Right ventricle myocardium inferior (tissue), 1 donor: ENCODE results near the gene CFAP100. TPM values are rescaled to one million over a fixed set of nuclear protein-coding genes. Genes with fewer than 3 reads are reported as not detected.

ENCODE experiments used
- ATAC-seq: fragments of 200-7000 bp; cut with Tn5 transposase; one replicate; pipeline ENCODE4 v1.9.1; 2020; ENCODE audit warnings: mild to moderate bottlenecking, moderate library complexity
- DNase-seq: peaks from one replicate; pipeline ENCODE4 v3.0.0; 2021; ENCODE audit errors: missing footprints
- intact Hi-C: fragments of 100-400 bp; cut with DNase I; formaldehyde crosslinking; loops from one replicate; pipeline ENCODE4 v1.11.0; 2022
- total RNA-seq: library from RNA; stranded (reverse); fragmentation: NEBNext Ultra II Directional; extraction: Animal tissue kit (Norgen Biotek cat#: 25700); gene quantifications from one replicate; pipeline ENCODE4 v1.2.1, GENCODE V29; 2021
- donor health status: DM: no; HTN: yes; CAD: no; lungs with severe emphysema.

The CFAP100 gene
- total RNA-seq, 1 donor from 2014 or later: not detected

DNA sequence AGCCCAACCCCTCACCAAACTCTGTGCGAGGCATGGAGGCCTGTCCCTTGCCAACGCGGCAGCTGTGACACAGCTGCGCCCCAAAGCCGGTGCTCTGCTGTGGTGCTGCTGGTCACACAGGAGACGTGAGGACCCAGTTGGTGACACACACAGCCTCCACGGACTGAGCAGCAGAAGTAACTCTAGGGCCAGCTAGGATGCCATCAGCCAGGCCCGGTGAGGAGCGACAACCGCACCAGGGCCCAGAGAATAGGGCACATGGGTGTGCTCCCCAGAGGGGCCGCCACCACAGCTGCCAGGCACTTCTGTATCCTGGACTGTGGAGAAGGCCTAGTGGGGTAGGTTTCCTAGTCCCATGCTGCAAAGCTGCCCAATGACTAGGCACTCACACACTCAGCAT is 70.3 kb downstream of the CFAP100 start:
- intact Hi-C loops: no loop called here
- ATAC-seq (no peak), DNase-seq (no peak)

DNA sequence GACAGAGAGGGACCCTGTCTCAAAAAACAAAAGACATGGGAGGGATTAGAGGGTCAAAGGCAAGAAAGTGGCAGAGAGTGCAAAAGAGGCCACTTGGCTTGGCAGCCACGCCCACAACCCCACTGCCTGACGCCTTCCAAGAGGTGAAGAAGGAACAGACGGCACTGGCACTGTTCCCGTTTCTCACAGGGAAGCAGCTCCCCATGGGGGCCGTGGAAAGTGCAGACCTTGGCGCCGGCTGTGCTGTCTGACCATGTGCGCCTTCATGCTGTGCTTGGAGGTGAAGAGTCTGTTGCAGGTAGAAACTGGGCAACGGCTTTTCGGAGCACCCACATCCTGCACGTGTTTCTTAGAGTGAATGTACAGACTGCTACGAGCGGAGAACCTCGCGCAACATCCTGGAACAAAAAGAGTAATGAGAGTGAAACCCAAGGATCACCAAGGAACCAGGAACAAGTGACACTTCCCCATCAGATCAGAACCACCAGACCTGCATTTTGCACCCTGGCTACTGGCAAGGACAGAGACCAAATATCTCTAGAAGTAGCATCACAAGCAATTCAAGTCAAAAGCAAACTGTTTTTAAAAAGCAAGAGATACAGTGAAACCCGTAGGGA is 71.3 kb downstream of the CFAP100 start:
- peak; percentile 84 for DNase-seq
- intact Hi-C loops: no loop called here
- ATAC-seq: no peak

DNA sequence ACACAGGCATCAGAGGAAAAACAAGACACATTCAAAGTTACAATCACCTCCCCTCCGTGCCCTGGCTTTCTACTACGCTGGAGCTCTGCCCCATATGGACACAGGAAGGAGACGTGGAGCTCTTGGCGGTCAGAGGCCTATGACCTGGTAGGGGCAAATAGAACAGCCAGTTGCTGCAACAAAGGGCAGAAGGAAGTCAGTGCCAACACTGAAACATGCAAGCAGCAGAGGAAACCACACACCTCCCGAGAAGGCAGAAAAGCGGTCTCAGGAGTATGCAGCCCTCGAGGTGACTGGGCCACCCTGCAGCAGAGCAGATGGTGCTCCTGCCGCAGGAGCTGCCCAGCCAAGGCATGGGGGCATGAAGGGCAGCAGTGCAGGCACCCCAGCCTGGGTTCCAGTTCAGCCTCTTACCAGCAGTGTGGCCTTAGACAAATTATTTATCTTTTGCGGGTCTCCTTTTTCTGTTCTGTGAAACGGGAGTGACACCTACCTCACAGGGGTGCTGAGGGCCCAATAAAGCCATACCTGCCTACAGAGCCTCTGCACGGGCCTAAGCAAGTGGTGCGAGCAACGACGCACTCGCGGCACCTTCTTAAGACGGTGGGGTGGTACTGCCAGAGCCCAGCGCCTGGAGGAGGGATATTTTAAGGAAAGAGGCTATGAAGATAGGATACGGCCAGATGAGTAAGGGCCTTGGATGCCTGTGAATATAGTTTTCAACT is 72.3 kb downstream of the CFAP100 start:
- intact Hi-C loops: no loop called here
- ATAC-seq: no peak
- DNase-seq: peak; percentile 50

DNA sequence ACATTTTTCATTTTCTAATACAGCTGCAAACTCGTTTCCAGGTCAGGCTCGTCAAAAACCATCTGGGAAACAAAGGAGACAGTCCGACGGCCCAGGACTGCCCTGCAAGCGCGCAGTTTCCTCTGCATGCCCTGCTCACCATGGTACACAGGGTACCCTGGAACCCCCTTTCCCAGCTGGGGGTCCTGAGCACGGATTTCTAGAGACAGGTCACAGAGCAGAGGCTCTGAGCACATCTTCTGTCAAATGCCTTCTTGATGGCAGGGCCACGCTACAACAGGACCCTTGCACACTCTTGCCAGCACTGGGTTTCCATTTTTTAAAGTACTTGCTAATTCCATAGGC is 72.9 kb downstream of the CFAP100 start:
- DNase-seq (no peak), ATAC-seq (no peak)
- intact Hi-C loops: no loop called here

DNA sequence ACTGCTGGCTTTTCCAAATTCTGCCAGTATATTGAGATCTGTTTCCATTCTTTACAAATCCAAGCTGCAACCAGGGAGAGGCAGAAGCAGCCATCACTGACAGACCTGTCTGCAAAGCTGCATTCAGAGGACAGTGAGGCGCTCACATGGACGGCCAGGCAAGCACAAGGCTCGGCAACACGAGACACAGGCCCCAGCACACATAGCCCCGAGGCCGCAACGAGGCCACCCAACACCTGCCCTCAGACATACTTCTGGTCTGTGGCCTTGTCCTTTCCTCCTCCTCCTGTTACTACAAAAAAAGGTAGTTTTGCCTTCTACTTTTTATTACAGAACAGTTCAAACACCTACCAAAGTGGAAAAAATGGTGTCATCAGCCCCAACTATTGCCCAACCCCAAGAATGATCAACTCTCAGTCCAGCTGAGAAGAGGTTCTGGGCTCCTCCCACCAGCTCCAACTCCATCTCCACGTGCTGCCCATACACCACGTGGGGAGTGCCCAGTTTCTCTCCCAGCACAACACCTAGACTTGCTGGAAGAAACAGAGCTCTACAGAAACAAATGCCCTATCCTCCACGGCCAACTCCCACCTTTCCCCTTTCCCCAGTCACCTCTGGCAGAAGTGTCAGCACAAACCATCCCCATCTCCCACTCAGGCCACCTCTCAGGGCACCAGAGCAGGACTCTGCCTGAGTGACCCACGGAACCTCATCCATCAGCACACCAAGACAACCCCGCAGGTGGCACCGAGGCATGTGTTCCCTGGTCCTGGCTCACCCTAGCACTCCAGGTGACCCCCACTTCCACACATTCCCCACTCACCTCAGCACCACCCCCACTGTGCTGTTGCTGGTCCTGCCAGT is 73.6 kb downstream of the CFAP100 start:
- no peak for ATAC-seq
- DNase-seq: peak; percentile 48
- intact Hi-C loops: no loop called here

DNA sequence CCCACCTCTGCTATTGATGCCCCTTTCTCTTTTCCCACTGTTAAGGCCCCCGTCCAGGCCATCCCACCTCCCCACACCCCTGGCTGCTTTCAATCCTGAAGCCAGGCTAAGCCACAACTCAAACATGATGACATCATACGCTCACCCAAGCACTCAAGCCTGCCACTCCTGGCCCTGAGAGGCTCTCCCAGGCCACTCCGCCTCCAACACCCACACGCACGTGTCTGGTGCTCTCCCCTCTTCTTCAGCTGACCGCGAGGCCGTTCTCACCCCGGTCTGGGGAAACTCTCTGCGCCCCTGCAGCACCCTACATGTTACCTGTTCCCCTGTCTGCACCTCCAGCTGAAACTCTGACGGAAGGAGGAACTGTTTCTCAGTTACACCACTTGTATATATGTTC is 74.8 kb downstream of the CFAP100 start:
- ATAC-seq (no peak), DNase-seq (peak; percentile 44)
- intact Hi-C loops: no loop called here

DNA sequence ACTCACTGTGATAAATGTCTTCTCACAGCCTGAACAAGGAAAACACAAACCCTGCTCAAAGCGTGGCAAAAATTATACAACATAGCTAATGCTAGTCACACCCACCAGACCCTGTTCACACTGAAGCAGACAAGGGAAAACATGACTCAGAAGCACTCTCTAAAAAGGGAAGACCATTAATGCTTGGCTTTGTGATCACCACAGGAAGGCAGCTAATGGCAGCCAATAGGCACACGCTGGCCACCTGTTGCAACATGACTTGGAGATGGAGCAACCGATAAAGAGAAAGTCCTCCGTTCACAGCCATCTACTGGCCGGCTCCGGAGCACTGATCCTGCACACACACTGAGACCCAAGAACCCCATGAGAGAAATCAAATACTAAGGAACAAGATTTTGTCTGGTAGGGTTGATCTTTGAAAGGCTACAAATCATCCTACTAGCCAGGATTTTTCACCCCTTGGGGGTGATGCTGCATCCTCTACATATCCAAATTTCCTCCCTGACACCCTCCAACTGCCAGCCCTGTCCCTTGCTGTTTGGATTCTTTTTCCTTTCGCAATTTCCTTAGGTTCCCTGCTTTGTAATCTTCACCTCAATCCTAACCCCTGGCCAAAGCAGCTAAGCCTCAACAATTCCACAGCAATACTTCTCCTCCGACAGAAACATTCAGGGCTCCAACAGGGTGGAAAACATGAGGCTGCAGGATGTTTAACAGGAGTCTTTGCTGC is 77.7 kb downstream of the CFAP100 start:
- ATAC-seq (no peak), DNase-seq (peak; percentile 87)
- intact Hi-C loops: loop anchor here (5.0 kb wide), 1 partner anchor 205 kb away; no protein-coding TSS in a partner anchor

DNA sequence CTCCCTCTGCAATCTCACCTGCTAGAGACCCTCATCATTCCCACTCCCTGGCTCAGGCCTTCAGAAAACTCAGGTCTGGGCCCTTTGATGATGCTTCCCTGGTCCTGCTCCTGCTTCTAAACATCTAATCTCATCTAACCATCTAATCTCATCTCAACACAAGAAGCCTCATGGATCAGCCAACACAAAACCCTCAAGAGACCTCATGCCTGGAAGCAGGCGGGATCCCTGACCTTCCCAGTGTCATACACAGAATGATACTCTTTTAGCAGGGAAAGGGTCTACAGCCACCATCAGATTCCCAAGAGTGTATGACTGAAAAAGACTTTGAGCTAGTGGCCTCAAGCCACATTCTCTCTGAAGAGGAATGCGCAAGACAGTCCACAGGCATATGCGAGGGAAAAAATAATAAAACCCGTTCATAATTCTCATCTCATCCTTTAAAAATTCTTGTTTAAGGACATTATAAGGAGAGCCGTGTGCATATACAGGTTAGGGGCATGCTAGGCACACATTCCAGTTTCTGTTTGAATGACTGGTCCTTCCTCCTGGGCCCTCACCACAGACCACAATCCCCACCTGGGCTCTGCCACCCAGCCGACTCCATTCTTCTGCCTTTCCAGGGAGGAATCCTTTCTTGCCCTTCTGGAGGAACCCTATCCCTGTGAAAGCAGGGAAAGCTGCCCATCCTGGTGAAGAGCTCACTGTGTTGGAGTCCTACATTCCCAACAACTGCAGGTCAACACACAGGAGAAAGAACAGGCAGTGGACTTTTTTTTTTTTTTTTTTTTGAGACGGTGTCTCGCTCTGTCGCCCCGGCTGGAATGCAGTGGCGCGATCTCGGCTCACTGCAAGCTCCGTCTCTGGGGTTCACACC is 78.8 kb downstream of the CFAP100 start:
- DNase-seq: peak; percentile 33
- no peak for ATAC-seq
- intact Hi-C loops: loop anchor here (5.0 kb wide), 1 partner anchor 206 kb away; no protein-coding TSS in a partner anchor

DNA sequence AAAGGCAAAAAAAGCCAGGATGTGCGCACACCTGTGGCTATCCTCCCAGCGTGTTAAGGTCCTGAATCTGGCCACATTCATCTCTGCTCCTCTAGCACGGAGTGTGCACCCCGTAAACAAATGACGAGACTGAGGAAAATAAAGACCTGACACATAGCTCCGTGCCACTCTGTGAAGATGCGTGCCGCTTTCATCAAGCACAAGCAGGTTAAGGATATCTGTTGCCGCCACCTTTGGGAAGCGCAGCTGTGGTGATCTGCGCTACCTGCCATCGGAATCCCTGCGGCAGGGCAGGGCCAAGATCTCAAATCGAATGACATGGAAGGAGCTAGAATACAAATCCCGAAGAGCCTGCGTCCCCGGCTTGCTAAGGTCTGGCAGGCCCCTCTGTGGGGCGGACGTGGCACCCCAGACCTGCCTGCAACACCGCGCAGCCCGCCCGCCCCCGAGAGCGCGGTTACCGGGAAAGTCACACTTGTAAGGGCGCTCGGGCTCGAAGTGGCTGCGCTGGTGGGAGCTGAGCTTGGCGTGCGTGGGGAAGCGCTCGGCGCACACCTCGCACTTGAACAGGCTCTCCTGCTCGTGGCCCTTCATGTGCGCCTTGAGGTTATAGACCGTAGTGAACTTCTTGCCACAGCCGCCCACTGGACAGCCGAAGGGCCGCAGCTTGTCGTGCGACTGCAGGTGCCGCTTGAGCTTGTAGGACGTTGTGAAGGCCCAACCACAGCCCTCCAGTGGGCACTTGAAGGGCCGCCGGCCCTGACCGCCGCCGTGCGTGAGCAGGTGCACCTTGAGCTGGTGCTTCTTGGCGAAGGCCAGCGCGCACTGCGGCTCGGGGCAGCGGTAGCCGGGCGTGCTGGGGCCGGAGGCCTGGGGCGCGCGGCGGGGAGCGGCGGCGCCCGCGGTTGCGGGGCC is 80.0 kb downstream of the CFAP100 start:
- intact Hi-C loops: loop anchor here (5.0 kb wide), 1 partner anchor 207 kb away; no protein-coding TSS in a partner anchor
- peak; percentile 75 for DNase-seq

DNA sequence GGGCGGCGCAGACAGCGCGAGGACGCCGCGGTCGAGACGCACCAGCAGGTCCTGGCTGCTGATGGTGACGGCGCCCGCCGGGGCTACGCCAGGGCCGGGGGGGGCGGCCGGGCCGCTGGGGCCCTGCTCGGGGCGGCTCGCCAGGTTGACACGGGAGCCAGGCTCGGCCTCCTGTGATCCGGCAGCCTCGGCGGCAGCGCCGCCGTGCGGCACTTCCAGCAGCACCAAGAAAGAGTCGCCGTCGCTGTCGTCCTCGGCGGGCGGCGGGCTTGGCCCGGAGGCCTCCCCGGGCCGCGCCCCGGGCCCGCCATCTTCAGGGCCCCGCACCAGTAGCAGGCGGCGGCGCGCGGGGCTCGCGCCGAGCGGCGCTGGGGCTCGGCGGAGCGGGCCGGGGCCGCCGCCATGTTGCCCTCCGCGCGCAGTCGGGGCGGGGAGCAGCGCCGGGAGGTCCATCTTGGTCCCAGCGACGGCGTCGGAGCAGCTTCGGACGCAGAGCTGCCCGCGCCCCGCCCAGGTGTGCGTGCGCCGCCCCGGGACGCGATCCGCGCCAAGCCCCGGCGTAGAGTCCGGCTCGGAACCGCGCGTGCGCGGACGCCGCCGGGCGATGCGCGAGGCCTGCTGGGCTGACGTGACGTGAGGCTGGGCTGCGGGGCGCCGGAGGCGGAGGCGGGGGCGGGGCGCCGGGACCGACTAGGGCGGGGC is 80.9 kb downstream of the CFAP100 start, which contains the start of gene ZXDC:
ZXDC (minus strand) TSS at position 479 of the 702 bp plus-strand sequence; CDS start at position 453, 26 bp downstream.
- ATAC-seq: peak; percentile 95
- DNase-seq: peak; percentile 98
- intact Hi-C loops: no loop called here

More for the DNA sequence above, 80.0 kb downstream of the CFAP100 start:
- no peak for ATAC-seq

DNA sequence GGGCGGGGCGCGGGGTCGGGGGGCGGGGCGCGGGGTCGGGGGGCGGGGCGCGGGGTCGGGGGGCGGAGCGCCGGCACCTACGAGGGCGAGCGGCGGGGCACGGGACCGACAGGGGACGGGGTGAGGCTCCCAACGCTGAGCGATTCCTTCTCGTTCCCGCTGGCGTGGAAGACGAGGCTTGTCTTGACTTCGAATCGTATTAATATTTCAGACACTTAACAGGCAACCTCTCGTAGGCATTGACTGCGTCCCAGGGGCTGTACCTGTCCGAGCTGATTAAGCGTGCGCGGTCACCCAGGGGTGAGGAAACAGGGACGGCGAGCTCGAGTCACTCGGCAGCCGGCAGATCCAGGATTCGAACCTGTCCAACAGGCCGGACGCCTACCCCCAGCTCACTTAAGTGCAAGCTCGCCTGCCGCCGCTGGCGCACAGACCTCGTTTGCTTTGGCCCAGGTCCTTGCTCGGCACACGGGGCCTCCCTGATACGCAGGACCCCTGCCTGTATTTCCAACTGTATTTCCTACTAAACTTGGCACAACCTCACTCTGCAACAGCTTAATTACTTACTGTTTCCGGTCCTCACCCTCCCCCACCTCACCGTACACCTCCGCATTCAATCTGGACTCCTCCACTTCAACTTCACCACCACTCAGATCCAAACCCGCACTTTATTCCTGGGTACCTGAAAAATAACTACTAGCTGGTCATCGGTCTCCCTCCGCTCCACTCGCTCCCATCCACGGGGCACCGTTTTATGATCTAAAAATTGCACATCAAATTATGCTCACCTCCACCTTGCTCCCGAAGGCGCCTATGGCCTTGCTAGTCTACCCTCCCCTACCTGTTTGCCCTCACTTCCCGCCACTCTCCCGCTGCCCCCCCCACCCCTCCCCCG is 81.7 kb downstream of the CFAP100 start:
- DNase-seq: no peak
- peak; percentile 16 for ATAC-seq
- intact Hi-C loops: no loop called here

DNA sequence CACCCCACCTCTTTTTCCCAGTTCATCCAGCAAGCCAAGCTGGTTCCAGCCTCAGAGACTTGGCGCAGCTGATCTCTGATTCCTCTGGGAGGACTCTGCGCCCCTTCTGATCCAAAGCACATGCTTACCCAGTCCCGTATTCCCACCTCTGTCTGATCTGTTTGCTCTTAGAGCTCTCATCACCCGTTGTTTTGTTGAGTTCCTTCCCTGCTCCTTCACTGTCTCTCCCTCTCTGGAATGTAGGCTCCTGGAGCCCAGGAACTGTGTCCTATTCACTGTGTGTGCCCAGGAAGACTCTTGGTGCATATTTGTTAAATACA is 82.3 kb downstream of the CFAP100 start:
- ATAC-seq: no peak
- no peak for DNase-seq
- intact Hi-C loops: no loop called here

DNA sequence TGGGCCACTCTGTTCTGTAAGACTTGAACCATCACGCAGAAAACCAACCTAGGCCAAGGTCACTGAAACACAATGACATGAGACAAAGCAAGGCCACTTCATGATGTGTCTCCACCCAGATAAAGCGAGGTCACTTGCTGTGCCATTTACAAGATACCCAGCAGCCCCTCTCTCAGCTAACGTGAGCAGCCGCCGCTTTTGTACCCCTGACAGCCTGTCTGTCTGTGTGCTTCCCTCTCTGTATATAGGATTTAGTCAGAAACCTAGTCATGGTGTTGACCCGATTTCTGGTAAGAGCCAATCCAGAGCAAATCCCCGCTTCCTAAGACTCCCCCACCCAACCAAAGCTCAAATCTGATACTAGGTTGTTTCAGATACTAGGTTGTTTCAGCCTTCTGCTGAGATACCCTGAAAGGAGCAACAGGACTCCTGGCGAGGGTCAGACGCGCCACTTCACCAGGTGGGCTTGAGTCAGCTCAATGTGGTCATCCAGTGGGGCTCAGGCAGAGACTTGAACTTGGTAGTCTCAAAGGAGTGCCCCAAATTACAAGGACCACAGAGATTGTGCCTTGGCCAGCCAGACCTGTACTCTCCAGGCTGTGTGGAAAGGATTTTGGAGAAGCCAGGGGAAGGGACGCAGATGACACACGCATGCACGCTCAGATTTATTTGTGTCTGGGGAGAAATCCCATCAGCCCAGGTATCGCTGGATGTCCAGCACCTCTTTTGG is 84.0 kb downstream of the CFAP100 start:
- intact Hi-C loops: no loop called here
- ATAC-seq (no peak), DNase-seq (no peak)

DNA sequence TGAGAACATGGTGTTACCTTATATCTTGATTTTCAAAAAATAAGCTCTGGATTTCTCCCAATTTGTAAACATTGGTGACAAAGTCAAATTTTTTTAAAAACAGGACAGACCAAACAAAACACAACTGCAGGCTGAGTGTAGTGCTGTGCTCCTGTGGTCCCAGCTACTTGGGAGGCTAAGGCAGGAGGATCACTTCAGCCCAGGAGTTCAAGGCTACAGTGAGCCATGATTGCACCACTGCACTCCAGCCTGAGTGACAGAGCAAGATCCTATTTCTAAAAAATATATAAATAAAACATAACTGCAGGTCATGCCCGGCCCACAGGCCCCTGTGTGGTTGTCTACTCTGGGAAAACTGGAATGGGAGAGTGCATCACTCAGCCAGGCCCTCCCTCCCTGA is 84.9 kb downstream of the CFAP100 start:
- DNase-seq (peak; percentile 49), ATAC-seq (no peak)
- intact Hi-C loops: no loop called here

DNA sequence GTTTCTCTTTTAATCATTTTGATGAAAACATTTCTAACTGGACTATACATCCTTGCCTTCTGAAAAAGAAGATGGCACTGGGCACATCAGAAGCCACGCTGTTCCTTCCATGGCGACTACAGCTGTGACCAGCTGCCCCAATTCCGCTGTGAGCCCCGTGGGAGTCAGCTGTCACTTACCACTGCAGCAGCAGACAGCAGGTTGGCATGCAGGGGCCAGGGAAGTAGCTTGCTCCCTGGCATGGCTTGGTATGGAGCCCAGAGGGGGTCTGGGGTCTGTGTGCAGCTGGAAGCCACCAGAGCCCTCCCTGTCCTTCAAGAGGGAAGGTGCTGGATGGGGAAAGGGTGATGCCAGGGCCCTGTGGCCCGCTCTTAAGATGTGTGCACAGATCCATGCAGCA is 85.5 kb downstream of the CFAP100 start:
- DNase-seq (no peak), ATAC-seq (no peak)
- intact Hi-C loops: no loop called here
